Gastroesophageal sphincter (tissue), 4 donors: Measurements from ENCODE around the gene MRPL14. TPM values are rescaled to one million over a fixed set of nuclear protein-coding genes. Genes with fewer than 3 reads are reported as not detected.

ENCODE experiments used
- ATAC-seq: fragments of 150-250 bp; one replicate; pipeline ENCODE4 v1.9.1; 2016; ENCODE audit warnings: mild to moderate bottlenecking, moderate library complexity
- H3K27ac ChIP-seq, 4 donors: fragments of 200-600 bp; sonication (generic) in 3 of 4; 1 replicate in 3 of 4; 2 replicates in 1 of 4; pipeline ENCODE4 v1.5.1; 2016 to 2019
- H3K27me3 ChIP-seq: fragments of 200-600 bp; sonication (generic); one replicate; pipeline ENCODE4 v1.5.1; 2019
- H3K36me3 ChIP-seq, 2 donors: fragments of 200-600 bp; sonication (generic); one replicate each; pipeline ENCODE4 v1.5.1; 2019; ENCODE audit warnings: control low read depth in 1 of 2
- H3K4me1 ChIP-seq, 3 donors: fragments of 200-600 bp; sonication (generic); 1 replicate in 2 of 3; 2 replicates in 1 of 3; pipeline ENCODE4 v1.5.1; 2016 to 2019; ENCODE audit warnings: control low read depth in 2 of 3
- H3K4me3 ChIP-seq, 2 donors: fragments of 200-600 bp; sonication (generic); one replicate each; pipeline ENCODE4 v1.5.1; 2019; ENCODE audit warnings: mild to moderate bottlenecking in 1 of 2, moderate library complexity in 1 of 2
- H3K9me3 ChIP-seq, 3 donors: fragments of 200-600 bp; sonication (generic); one replicate each; pipeline ENCODE4 v1.5.1; 2017 to 2019; ENCODE audit warnings: control low read depth in 2 of 3
- EP300 ChIP-seq: sonication (generic); formaldehyde crosslinking; IDR thresholded peaks from one replicate; pipeline ENCODE4 v1.6.1; 2017; ENCODE audit warnings: antibody characterized with exemption, mild to moderate bottlenecking
- POLR2A ChIP-seq, 2 donors: fragments of 450-650 bp; IDR thresholded peaks; one replicate each; pipeline ENCODE4 v1.6.1; 2017; ENCODE audit warnings: antibody characterized with exemption in 2 of 2, mild to moderate bottlenecking in 2 of 2, moderate library complexity in 1 of 2
- POLR2AphosphoS5 ChIP-seq: sonication (generic); formaldehyde crosslinking; IDR thresholded peaks from one replicate; pipeline ENCODE4 v1.6.1; 2017; ENCODE audit warnings: antibody characterized with exemption
- WGBS, 2 donors: methylation state at CpG; one replicate each; pipeline ENCODE4 v1.1.5; 2018; ENCODE audit warnings: low coverage in 1 of 2; 5-methylcytosine and 5-hydroxymethylcytosine counted together
- total RNA-seq, 4 donors: library from RNA; depleted of rRNA; stranded (reverse); fragments of >200 nt; gene quantifications; one replicate each; pipeline ENCODE4 v1.1.0, GENCODE V29; 2016
- TF ChIP-seq, protein P1 (sequence below), 4 experiments: fragments of 200-600 bp in 2 of 4; fragments of 450-650 bp in 2 of 4; sonication (generic) in 1 of 4; IDR thresholded peaks; one replicate each; pipeline ENCODE4 v1.5.1; 2017 to 2019; ENCODE audit warnings: antibody characterized with exemption in 4 of 4, mild to moderate bottlenecking in 2 of 4, moderate library complexity in 2 of 4

The MRPL14 gene
- total RNA-seq, 4 donors from 2014 or later = 31.6 to 40.5 (median 35.8) TPM

- H3K4me1 ChIP-seq = peaks cover 0 to 77% (median 37%) of the 10 kb centered on the region in 3 donors
- no peak overlapping the region for H3K4me3 ChIP-seq
- TF ChIP-seq EP300 = no peak
- no peak for TF ChIP-seq POLR2AphosphoS5
- TF ChIP-seq POLR2A (IDR thresholded peaks at IDR 0.05) = no peak
- TF ChIP-seq, protein P1, sequence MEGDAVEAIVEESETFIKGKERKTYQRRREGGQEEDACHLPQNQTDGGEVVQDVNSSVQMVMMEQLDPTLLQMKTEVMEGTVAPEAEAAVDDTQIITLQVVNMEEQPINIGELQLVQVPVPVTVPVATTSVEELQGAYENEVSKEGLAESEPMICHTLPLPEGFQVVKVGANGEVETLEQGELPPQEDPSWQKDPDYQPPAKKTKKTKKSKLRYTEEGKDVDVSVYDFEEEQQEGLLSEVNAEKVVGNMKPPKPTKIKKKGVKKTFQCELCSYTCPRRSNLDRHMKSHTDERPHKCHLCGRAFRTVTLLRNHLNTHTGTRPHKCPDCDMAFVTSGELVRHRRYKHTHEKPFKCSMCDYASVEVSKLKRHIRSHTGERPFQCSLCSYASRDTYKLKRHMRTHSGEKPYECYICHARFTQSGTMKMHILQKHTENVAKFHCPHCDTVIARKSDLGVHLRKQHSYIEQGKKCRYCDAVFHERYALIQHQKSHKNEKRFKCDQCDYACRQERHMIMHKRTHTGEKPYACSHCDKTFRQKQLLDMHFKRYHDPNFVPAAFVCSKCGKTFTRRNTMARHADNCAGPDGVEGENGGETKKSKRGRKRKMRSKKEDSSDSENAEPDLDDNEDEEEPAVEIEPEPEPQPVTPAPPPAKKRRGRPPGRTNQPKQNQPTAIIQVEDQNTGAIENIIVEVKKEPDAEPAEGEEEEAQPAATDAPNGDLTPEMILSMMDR (IDR thresholded peaks at IDR 0.05) = no peak
- no peaks in the 10 kb centered on the region for H3K9me3 ChIP-seq
- WGBS, 2 donors = 33 to 42% methylated on average over 1 of the region's 1 CpG
- no peaks in the 10 kb centered on the region for H3K27me3 ChIP-seq
- no peaks in the 10 kb centered on the region for H3K36me3 ChIP-seq
- H3K27ac ChIP-seq = peak overlapping the region in 3 of 4 donors; percentile 28 to 58 (median 52)
- no peak for ATAC-seq
These were observed 4.5 kb downstream of the MRPL14 start for GRCh38 chr6:44122801-44123200.

- TF ChIP-seq, protein P1 (IDR thresholded peaks at IDR 0.05) = no peak
- TF ChIP-seq EP300 (no peak), POLR2AphosphoS5 (no peak), POLR2A (IDR thresholded peaks at IDR 0.05) (no peak)
- Histone ChIP-seq H3K36me3 (no peaks in the 10 kb centered on the region), H3K9me3 (no peaks in the 10 kb centered on the region), H3K4me3 (no peak overlapping the region), H3K27ac (peak overlapping the region in 2 of 4 donors; percentile 52 to 58), H3K27me3 (no peaks in the 10 kb centered on the region), H3K4me1 (peaks cover 0 to 82% (median 32%) of the 10 kb centered on the region in 3 donors)
- ATAC-seq = no peak
- 48 to 55% methylated on average over 4 of the region's 4 CpGs for WGBS, 2 donors
These were observed 6.4 kb downstream of the MRPL14 start for GRCh38 chr6:44120692-44121443.

GRCh38 chr6:44119704-44120262 lies 7.5 kb downstream of the MRPL14 start:
- Histone ChIP-seq H3K4me1 (peaks cover 0 to 71% (median 24%) of the 10 kb centered on the region in 3 donors), H3K9me3 (no peaks in the 10 kb centered on the region), H3K36me3 (peaks cover 0 to 10% of the 10 kb centered on the region in 2 donors), H3K27ac (peak overlapping the region in 2 of 4 donors; percentile 2 to 6), H3K27me3 (no peaks in the 10 kb centered on the region), H3K4me3 (no peak overlapping the region)
- WGBS, 2 donors = 13 to 43% methylated on average over 4 to 5 of the region's 5 CpGs
- ATAC-seq = no peak
- TF ChIP-seq EP300 = no peak
- TF ChIP-seq, protein P1 (IDR thresholded peaks at IDR 0.05) = no peak
- TF ChIP-seq POLR2A (IDR thresholded peaks at IDR 0.05) = no peak
- no peak for TF ChIP-seq POLR2AphosphoS5

DNA sequence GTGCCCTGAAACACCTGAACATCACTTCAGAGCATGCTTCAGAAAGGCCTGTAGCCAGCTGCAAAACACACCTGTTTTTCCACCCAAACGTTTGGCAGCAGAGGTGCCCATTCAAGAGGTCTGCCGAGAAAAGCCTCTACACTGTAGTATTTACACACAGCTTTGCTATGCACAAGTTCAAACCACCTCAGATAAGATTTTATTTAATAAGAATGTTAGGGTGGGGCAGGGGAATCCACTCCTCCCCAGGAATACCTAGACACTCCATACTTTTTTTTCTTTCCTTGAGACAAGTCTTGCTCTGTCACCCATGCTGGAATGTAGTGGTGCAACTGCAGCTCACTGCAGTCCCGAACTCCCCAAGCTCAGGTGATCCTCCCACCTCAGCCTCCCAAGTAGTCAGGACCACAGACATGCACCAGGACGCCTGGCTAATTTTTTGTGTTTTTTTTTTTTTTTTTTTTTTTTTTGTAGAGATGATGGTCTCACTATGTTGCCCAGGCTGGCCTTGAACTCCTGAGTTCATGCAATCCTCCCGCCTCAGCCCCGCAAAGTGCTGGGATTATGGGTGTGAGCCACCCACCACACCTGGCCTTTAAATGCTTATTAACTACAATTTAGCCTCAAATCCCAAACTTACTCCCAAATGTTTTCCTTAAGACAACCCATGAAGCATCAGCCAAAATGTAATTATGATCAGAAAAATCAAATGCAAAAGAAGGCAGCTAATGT lies 9.7 kb downstream of the MRPL14 start:
- ATAC-seq = no peak
- Histone ChIP-seq H3K36me3 (peaks cover 0 to 32% of the 10 kb centered on the region in 2 donors), H3K27me3 (no peaks in the 10 kb centered on the region), H3K4me1 (peaks cover 0 to 49% (median 14%) of the 10 kb centered on the region in 3 donors), H3K9me3 (no peaks in the 10 kb centered on the region), H3K4me3 (no peak overlapping the region), H3K27ac (peak overlapping the region in 1 of 4 donors; percentile 33)
- WGBS, 2 donors = 74 to 97% methylated on average over 5 to 6 of the region's 6 CpGs
- TF ChIP-seq, protein P1 (IDR thresholded peaks at IDR 0.05) = no peak
- no peak for TF ChIP-seq POLR2A (IDR thresholded peaks at IDR 0.05)
- TF ChIP-seq POLR2AphosphoS5 = no peak
- TF ChIP-seq EP300 = no peak
